GM21737 (cell line): ENCODE data around the gene UBE2D2.

Source experiments
- ATAC-seq: cut with Tn5 transposase; IDR thresholded peaks from one replicate; pipeline ENCODE4 v1.9.1; 2021; ENCODE audit warnings: mild to moderate bottlenecking, moderate library complexity; ENCODE audit not compliant: unreplicated experiment

Gene UBE2D2

DNA sequence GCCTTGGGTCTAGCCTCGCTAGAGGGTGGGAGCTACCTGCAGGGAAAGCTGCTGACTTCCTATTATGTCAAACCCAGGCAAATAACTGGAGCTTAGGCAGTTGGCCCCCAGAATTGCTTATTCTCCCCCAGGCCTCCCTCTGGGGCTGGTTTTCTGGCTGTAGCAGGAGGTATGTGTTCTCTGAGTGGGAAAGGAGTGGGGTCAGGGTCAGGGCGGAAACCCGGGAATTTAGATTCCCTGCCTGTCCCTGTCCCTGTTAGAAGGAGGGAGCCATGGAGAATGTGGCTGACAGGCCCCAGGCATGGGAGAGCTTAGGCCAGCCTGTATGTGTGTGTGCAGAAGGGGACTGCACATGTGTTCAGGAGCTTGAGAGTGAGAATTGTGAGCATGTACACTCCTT is 73.4 kb downstream of the UBE2D2 start:
- no peak for ATAC-seq

DNA sequence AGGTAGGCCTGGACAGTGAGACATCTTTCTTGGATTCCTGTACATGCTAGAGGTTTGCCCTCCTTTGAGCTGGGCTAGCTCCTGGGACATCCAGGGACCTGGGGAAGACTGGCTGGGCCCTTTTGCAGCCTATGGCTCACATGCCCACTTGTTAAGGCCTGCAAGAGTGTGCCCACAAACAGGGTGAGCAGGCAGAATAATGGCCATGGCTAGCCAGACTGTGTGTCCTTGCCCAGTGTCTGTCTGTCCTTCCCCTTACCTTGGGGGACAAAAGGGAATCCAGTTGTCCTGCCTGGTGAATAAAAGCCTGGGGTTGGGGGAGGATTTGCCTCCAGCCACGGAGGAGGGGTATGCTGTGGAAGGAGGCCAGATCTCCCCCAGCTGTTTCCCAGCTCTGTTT is 74.1 kb downstream of the UBE2D2 start:
- ATAC-seq: no peak

DNA sequence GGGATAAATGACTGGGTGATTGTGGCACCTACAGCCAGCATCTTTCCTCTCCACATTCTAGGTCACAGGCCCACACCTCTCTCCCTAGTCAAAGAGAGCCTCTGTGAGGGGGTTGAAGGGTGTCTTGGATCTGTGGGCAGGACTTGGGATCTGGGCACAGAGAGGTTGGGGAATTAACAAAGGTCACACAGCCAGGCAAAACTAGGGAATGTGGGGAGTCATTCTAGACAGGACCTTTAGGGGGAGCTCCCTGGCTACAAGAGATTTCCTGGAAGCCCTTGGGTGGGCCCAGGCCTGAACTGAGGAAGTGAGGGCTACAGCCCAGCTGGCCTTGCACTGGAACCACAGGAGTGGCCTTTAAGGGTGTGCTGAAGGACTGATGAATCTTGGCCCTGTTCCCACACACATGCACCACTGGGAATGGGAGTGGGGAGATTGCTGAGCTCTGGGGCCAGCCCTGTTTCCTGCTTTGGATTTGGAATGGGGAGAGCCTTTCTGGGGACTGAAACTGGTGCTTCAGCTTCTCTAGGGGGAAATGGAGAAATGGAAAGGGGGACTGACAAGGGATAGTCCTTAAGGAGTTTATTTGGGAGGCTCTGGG is 74.6 kb downstream of the UBE2D2 start:
- no peak for ATAC-seq

DNA sequence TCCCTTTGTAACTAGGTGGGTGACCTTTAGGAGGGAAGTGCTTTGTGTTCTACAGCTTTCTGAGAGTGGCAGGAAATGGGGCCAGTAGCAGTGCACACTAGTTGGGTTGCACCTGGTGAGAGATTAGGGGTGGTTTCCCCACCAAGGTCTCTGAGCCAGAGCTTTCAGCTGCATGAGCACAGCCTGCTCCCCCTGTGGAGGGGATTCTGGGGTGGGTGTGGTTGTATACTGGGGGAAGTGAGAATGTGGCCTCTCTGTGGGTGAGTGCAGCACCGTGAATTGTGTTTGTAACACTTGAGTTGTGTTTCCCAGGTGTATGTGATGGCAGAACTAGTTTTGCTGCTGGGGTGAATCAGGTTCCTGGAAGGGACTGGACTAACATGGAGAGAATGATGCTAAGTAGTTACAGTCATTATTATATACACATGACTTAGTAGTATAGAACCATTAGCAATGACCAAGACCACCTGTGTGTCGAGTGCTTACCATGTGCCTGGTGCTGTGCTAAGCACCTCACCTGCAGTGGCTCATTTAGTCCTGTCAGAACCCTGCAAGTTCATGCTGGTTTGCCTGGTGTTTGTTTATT is 75.2 kb downstream of the UBE2D2 start:
- peak; percentile 71 for ATAC-seq

DNA sequence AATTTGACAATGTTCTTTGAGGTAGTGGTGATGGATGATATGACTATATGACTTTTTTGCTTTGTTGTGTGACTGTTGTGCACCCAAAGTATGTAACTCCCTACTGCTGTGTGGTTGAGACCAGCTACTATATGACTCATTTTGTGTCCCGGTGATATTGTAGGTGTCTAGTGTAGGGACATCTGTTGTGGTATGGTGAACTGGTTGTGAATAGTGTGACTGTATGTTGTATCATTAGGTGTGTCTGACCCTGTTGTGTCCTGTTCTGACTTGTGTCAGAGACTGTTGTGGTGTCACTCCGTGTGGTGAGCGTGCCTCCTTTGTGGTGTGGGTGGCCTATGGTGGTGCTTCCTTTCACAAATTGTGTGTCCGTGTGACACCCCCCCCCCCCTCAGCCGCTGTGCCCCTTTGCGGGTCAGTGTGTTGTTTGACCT is 75.9 kb downstream of the UBE2D2 start:
- ATAC-seq: no peak

DNA sequence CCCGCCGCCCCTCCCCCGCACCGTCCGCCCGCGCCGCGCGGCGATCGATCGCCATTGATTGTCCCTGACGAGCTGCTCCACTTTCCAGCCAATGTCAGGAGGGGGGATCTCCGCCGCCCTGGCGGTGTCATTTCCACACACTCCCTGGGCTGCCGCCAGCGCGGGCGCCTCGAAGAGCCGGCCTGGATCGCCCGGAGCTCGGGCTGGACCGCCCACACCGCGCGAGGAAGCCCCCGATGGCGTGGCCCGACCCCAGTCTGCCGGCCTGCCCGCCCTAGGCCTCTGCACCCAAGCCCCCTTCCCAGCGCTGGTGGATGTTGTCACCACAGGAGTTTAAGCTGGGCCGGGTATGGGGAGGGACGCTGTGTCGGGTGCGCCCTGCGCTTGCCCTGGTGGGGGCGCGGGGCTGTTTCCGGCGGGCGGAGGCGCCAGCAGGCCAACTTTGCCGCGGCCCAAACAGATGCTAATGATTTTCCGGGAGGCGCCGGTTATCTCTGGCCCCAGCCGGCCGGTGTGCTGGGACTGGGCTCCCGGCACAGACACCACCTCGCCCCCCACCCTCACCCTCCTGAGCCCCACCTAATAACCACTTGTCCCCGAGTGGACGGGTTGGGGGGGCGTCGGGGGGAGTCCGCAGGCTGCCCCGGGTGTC is 76.4 kb downstream of the UBE2D2 start:
- ATAC-seq: peak; percentile 20

DNA sequence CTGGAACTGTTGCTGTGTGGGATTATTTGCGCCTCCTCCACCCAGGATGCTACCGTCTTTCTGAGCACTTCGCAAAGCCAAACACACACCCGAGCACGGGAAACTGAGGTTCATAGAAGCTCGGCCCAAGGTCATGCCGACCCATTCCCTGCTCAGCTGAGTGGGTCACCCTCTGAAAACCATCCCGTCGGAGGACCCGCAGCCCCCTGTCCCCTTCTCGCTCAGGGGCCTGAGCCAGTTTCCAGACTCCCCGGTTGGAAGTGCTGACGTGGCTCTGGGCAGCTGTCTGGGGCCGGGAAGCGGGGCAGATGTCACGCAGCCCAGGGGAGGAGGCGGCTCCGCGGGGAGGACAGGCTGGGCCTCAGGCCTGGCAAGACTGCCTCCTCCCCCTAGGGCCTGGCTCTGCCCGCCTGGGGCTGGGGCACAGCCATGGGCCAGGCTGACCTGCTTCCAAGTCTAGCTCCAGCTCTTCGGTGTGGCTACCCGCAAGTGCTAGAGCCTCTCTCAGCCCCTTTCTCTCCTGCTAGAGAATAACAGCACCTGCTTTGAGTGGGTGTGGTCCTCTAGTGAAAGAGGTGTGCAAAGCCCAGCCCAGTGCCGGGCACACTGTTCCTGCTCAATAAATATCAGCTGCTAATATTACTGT is 77.1 kb downstream of the UBE2D2 start:
- ATAC-seq: no peak

DNA sequence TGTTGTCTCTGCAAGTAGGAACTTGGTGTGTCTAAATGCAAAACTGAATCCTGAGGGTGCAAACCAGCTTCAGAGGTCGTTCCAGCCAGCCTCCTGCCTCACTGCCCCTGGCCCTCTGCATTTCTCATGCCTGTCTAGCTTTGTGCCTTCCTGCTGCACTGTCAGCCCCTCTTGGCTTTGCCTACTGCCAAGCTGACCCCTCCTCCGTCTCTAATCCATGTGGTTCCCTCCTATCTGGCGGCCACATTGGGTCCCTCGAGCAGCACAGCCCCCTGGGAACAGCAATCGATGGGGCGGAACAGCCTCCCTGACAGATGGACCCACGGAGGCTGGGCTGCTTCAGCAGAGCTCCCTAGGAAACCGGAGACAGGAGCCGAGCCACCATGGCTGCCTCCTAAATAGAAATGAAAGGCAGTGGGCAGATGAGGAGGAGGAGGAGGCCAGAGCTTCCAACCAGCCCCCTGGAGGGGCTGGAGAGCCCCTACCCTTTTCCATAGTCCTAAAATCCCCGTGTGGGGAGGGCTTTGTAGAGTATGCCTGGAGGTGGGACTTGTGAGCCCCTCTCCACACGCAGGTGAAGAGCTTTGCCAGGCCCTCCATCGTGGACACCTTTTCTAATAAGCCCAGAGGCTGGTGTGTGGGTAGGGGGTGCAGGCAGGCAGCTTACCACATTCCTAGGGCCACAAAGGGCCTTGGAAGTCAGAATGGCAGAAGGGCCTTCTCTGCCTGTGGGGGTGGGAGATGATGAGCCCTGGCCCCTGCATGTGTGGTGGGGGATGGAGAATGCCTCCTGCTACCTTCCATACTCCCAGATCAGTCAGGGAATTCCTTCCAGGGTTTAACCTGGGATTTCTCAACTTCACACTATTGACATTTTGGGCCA is 77.8 kb downstream of the UBE2D2 start:
- no peak for ATAC-seq

DNA sequence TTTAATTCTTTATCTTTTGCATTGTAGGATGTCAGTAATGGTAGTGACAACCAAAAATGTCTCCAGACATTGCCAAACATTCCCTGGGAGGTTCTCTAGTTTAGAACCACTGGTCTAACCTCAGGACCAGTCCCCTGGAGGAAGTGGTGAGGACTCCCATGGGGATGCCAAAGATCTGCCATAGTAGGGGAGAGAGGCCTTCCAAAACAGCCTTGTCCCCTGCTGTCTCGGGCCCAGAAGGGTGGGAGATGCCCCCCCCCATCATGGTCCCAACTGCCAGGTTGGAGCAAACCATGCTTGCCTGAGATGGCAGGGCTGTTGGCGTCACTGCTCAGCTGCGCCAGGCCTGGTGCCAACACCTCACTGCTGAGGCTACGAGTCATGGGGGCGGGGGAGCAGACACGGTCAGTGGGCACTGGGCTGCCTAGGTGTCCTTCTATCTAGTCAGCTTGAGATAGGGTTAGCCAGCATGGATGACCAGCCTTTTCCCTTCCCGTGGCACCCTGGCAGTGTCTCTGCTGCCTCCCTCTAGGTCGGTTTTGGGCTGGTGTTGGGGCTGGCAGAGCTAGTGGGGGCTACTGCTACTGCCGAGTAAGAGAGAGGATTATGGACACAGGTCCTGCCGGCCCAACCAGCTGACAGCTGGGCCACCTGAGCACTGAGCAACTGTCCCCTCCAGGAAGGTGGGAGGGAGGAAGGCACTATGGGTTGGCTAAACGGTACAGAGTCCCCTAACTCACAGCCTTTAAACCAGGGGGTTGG is 78.7 kb downstream of the UBE2D2 start:
- no peak for ATAC-seq

DNA sequence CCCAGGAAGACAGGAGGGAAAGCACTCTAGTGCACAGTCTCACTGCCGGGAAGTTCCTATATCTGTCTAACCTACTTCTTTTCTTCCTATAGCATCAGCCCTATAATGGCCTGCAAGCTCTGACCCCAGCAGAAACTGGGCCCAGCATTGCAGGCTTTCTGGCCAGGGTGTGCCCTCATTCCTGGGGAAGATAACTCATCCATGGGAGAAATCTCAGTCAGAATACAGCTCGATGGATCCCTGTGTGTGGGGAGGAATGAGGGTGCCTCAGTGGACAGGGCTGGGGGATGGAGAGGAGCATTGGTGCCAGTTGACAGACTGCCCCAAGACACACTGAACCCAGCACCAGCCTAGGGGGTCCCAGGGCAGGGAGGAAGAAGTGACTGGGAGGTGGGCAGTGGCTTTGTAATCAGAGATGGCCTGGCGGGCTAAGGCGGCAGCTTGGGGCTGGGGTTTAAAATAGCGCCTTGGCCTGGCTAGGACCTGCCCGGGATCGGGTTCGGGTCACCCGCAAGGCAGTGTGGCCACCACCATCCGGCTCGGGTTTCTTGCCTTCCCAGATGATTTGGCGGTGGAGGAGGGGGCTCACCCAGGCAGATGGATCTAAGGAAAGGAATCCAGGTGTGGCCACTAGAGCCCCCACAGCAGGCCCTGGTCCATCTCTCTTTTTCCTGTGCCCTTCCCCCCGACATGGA is 79.4 kb downstream of the UBE2D2 start:
- ATAC-seq: no peak

DNA sequence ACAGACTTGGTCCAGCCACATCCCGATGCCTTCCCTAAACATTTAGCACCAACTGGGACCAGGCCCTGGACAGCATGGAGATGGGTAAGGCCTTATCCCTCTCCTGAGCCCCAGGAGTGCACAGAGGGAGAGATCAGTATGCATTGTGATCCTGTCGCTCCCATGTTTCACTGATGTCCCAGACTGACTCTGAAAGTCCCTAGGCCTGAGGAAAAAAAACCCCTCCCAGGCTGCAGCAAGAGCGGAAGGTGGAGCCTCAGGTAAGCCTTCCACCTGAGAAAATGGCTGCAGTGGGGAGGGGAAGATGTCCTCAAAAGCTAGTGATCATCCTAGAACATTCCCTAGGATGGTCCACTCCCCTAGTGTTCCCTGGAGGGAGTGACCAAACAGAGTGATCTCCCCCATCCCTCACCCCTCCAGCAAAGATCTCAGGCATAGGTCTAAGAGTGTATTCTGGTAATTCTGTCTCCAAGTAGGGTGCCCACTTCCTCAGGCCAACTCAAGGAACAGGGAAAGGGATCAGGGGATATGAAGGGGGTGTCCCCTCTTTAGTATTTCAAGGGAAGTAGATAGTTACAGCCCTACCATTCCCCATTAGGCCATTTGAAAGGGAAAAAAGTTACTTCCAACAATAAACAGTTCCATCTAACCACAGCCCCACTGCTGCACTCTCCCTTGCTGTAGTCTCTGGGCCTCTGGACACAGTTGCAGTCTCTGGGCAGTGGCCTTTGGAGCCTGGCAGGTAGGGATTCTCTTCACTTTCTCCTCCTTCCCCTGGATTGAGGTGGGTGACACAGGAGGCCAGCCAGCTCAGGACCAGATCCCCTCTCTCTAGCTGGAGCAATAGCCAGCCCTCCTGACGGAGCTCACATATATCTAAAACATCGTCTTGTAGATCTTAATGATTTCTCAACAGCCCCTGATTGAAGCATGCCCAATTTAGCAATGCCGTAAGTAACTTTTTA is 80.3 kb downstream of the UBE2D2 start:
- no peak for ATAC-seq

DNA sequence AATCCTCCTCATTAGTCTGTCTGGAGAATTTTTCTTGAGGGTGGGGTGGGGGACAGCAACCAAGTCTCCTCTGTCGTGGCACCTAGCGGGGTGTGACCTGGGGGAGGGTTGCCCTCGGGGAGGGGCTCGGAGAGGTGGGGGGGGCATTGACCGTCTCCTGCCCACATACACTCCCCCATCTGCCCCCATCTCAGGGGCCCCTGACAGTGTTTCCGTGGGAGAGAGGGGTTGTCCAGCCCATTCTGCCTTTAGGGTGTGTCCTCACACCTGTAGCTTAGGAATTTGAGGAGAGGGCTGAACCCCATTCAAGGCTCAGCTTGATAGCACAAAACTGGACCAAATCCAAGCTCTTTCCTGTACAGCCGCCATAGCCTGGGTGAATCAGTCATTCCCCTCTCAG is 81.1 kb downstream of the UBE2D2 start:
- ATAC-seq: no peak

DNA sequence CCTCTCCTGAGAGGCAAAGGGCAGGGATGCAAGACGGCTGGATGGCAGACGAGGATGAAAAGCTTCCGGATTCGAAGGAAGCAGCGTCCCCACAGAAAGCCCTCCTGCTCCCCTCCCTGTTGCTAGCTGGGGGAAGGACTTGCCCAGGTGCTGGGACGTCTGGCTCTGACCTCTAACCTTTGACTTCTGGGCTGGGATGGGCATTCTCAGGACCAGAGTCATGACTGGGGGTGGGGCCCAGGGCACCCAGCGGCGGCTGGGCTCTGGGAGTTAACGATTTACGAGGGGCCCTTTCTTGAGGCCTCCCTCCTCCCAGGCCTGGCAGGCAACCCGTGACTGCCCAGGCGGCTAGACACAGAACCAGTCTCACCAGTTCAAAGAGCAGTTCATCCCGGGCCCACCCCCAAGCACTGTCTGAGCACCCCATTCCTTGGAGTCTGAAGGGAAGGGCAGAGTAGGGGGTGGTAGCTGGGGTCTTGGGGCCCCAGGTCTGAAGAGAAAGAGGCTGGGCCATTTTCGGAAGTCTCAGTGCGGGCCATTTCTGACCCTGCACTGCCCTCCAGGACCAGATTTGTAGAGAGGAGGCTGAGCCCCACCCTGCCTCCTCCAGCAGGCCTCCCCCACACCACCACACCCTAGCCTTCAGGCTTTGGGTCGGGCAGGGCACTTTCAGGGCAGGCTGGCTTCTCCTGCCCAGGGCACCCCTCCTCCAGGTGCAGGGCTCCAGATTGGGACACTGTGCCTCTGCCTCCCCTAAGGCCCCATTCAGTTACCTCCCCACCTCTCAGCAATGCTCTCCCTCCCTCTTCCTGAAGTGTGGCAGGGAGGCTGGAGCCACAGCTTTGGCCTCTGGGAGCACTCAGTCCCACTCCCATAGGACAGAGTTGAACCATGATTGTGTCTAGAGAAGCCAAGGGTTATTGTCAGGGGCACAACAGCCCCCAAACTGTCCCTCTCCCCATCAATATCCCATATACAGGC is 82.0 kb downstream of the UBE2D2 start:
- ATAC-seq: no peak

DNA sequence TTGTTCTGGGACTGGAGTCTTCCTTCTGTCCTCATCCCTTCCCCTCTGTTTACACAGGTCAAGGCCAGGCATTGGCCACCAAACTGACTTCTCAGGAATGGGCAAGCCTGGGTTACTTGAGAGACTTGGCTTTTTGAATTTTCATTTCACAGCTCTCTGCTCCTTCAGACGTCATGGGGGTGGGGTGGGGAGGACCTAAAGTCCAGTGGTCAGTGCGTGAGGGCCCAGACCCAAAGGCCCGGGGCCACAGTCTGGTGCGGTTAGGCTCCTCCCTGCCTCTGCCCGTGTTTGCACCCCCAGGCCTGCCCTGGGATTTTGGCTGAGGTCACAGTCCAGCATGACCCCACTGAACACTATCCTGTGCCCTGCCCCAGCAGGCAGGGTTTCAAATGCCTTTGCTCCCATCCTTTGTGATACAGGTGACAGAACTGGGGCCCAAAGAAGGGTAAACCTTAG is 82.9 kb downstream of the UBE2D2 start:
- ATAC-seq: no peak

DNA sequence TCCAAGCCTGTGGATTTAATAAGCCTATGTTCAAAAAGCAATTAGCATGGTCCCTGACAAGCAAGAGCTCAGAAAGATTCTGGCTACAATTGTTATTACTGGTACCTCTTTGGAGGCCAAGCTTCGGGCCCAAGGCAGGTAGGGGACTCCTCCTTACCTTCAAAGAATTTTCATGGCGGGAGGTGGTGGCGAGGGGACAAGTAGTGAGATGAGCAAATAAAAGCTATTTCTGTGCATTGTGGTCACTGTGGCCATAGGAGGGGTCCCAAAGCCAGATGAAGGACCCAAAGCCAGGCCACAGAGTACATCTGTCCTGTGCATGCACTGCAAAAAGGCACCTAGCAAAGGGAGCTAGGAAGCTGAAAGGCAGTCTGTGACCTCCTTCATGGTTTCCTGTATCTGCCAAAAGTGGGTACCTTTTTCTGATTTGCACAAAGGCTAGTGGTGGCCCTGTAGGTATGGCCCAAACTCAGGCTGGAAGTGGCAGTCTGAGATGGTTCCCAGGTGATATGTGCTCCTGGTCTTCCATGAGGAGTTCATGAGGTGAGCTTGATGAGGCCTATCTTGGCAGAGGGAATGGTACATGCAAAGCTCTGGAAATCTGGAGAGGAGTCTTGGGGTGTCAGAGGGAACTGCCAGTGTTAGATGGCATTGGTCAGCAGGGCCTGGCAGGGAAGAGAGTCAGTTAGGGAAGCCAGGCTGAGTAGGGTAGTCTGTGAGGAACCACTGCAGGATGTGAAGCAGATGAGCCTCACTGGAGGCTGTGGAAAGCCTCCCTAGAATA is 83.7 kb downstream of the UBE2D2 start:
- no peak for ATAC-seq

DNA sequence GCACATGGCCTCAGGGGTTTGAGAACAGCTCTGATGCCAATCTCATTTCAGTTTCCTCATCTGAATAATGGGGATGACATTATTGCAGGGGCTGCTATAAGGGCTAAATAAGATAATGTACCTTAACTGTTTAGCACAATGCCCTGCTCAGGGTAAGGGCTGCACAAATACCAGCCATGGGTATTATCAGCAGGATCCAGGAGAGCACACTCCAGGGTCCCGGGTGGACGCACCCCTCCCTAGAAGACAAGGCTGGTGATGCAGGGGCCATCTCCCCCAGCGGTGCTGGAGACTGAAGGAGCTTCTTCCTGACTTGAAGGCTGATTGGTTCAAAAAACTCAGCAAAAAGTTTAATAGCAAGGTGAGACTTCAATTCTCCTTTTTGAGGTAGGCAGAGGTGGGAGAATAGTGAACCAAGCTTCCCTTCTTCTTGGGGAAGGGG is 84.3 kb downstream of the UBE2D2 start:
- no peak for ATAC-seq
